Fibroblast of skin of right biceps (primary cell): ENCODE measurements around the gene PCYT1A.
"Not testable (repeated sequence)": the region's sequence is repeated elsewhere in the genome, so short reads cannot be mapped to it uniquely, and the experiment has no call there.

Experiments used
- DNase-seq: peaks from one replicate; pipeline ENCODE4 v3.0.0-alpha.2; 2013

PCYT1A gene

GRCh38 chr3:196284396-196284795 lies 3.1 kb downstream of the PCYT1A start:
- DNase-seq, result peak; percentile 30

- DNase-seq, result no peak
These were observed 5.6 kb downstream of the PCYT1A start for GRCh38 chr3:196281962-196282361.

- DNase-seq, result no peak
These were observed 6.7 kb downstream of the PCYT1A start for GRCh38 chr3:196280689-196281440.

- DNase-seq, result no peak
These were observed 12.4 kb downstream of the PCYT1A start for GRCh38 chr3:196275126-196275525.

- no peak for DNase-seq
These were observed 12.9 kb downstream of the PCYT1A start for GRCh38 chr3:196274585-196274984.

GRCh38 chr3:196273655-196274054 lies 13.9 kb downstream of the PCYT1A start:
- no peak for DNase-seq

- no peak for DNase-seq
These were observed 14.7 kb downstream of the PCYT1A start for GRCh38 chr3:196272826-196273225.

GRCh38 chr3:196270499-196270898 lies 17.0 kb downstream of the PCYT1A start:
- no peak for DNase-seq

- peak; percentile 81 for DNase-seq
These were observed 19.0 kb downstream of the PCYT1A start for GRCh38 chr3:196268284-196269163.

- no peak for DNase-seq
These were observed 23.7 kb downstream of the PCYT1A start for GRCh38 chr3:196263819-196264218.

GRCh38 chr3:196260784-196261183 lies 26.7 kb downstream of the PCYT1A start:
- no peak for DNase-seq

GRCh38 chr3:196255776-196256175 lies 31.8 kb downstream of the PCYT1A start:
- DNase-seq, result no peak

GRCh38 chr3:196254376-196255283 lies 32.9 kb downstream of the PCYT1A start:
- no peak for DNase-seq

- no peak for DNase-seq
These were observed 35.6 kb downstream of the PCYT1A start for GRCh38 chr3:196251918-196252317.

- DNase-seq, result peak; percentile 73
These were observed 40.8 kb downstream of the PCYT1A start for GRCh38 chr3:196246612-196247308.

GRCh38 chr3:196244166-196244565 lies 43.4 kb downstream of the PCYT1A start:
- not testable (repeated sequence) for DNase-seq

- DNase-seq, result no peak
These were observed 45.8 kb downstream of the PCYT1A start for GRCh38 chr3:196241704-196242103.

- no peak for DNase-seq
These were observed 47.1 kb downstream of the PCYT1A start for GRCh38 chr3:196240424-196240823.

- no peak for DNase-seq
These were observed 48.6 kb downstream of the PCYT1A start for GRCh38 chr3:196238612-196239560.

GRCh38 chr3:196237203-196237602 lies 50.3 kb downstream of the PCYT1A start:
- DNase-seq, result no peak

- no peak for DNase-seq
These were observed 51.3 kb downstream of the PCYT1A start for GRCh38 chr3:196236223-196236622.
